ENCODE results near the gene SIRT5. TPM values are rescaled to one million over a fixed set of nuclear protein-coding genes. Genes with fewer than 3 reads are reported as not detected.

Gene SIRT5
- total and polyA plus RNA-seq, 2 experiments from 2014 or later: 9.8 to 13.1 TPM

- H2AFZ ChIP-seq: no peak overlapping the region
- ATAC-seq (no peak), DNase-seq (ENCODE audit: low spot score) (no peak)
- Mint-ChIP-seq H3K4me1 (peaks cover 18% of the 10 kb centered on the region), H3K4me3 (no peak overlapping the region), H3K27me3 (ENCODE audit: insufficient read depth, low read depth, poor library complexity) (peaks cover 5% of the 10 kb centered on the region), H3K9me3 (no peaks in the 10 kb centered on the region), H3K27ac (no peak overlapping the region), H3K36me3 (ENCODE audit: low read depth) (no peaks in the 10 kb centered on the region)
- H3K36me3 ChIP-seq (ENCODE audit: insufficient read depth): no peaks in the 10 kb centered on the region
- H3F3A ChIP-seq (replicated peaks; ENCODE audit: low read depth): peaks cover 6% of the 10 kb centered on the region; the same call in 1 of the 2 replicates
- H3K4me2 ChIP-seq: no peak overlapping the region
- H3K27me3 ChIP-seq (ENCODE audit: insufficient read depth): no peaks in the 10 kb centered on the region
- H3K27ac ChIP-seq (ENCODE audit: low read depth): no peak overlapping the region
- no peak for TF ChIP-seq EZH2phosphoT487 (IDR thresholded peaks at IDR 0.05; ENCODE audit: unreplicated experiment)
- no peak for TF ChIP-seq ZNF462 (CRISPR knock-in tag; IDR thresholded peaks at IDR 0.05)
- H3K4me3 ChIP-seq: no peak overlapping the region
- H3K9me2 ChIP-seq (ENCODE audit: insufficient read depth): no peaks in the 10 kb centered on the region
- H3K79me2 ChIP-seq (replicated peaks; ENCODE audit: insufficient read depth): no peaks in the 10 kb centered on the region
- H4K20me1 ChIP-seq (replicated peaks; ENCODE audit: insufficient read depth): no peaks in the 10 kb centered on the region
- H3K4me1 ChIP-seq (ENCODE audit: insufficient read depth): peaks cover 8% of the 10 kb centered on the region
Observed at GRCh38 chr6:13568970-13569369, 5.4 kb upstream of the SIRT5 start.

GRCh38 chr6:13572240-13572639 lies 2.2 kb upstream of the SIRT5 start:
- no peak overlapping the region for H3K4me3 ChIP-seq
- Mint-ChIP-seq H3K27ac (peak overlapping the region; percentile 79; the same call in 1 of the 2 replicates), H3K4me3 (no peak overlapping the region), H3K9me3 (no peaks in the 10 kb centered on the region; the same call in 2 of the 3 replicates), H3K4me1 (peaks cover 28% of the 10 kb centered on the region), H3K27me3 (ENCODE audit: insufficient read depth, low read depth, poor library complexity) (peaks cover 12% of the 10 kb centered on the region), H3K36me3 (ENCODE audit: low read depth) (no peaks in the 10 kb centered on the region; the same call in 2 of the 3 replicates)
- peaks cover 18% of the 10 kb centered on the region for H3K79me2 ChIP-seq (replicated peaks; ENCODE audit: insufficient read depth)
- H3K4me1 ChIP-seq (ENCODE audit: insufficient read depth): peaks cover 13% of the 10 kb centered on the region
- H3F3A ChIP-seq (replicated peaks; ENCODE audit: low read depth): peaks cover 10% of the 10 kb centered on the region
- DNase-seq (ENCODE audit: low spot score) (no peak), ATAC-seq (no peak)
- no peaks in the 10 kb centered on the region for H3K9me2 ChIP-seq (ENCODE audit: insufficient read depth)
- no peak overlapping the region for H2AFZ ChIP-seq
- no peaks in the 10 kb centered on the region for H3K27me3 ChIP-seq (ENCODE audit: insufficient read depth)
- H4K20me1 ChIP-seq (replicated peaks; ENCODE audit: insufficient read depth): no peaks in the 10 kb centered on the region
- H3K27ac ChIP-seq (ENCODE audit: low read depth): peak overlapping the region; percentile 99
- H3K36me3 ChIP-seq (ENCODE audit: insufficient read depth): no peaks in the 10 kb centered on the region
- TF ChIP-seq EZH2 (IDR thresholded peaks at IDR 0.05; ENCODE audit: low read depth, unreplicated experiment) (no peak), ZNF462 (CRISPR knock-in tag; IDR thresholded peaks at IDR 0.05) (no peak), EZH2phosphoT487 (IDR thresholded peaks at IDR 0.05; ENCODE audit: unreplicated experiment) (no peak)
- H3K4me2 ChIP-seq: no peak overlapping the region

All from GM23338 (cell line).